DMS153 treated with DMSO at 0.1 percent for 48 hours (cell line): ENCODE results near the gene ART1.
"Not testable (repeated sequence)": the region's sequence is repeated elsewhere in the genome, so short reads cannot be mapped to it uniquely, and the experiment has no call there.

Experiments
- DNase-seq: peaks from one replicate; lab custom pipeline; 2025; ENCODE audit not compliant: unreplicated experiment; lab: John Stamatoyannopoulos, UW

Gene ART1, protein sequence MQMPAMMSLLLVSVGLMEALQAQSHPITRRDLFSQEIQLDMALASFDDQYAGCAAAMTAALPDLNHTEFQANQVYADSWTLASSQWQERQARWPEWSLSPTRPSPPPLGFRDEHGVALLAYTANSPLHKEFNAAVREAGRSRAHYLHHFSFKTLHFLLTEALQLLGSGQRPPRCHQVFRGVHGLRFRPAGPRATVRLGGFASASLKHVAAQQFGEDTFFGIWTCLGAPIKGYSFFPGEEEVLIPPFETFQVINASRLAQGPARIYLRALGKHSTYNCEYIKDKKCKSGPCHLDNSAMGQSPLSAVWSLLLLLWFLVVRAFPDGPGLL

DNA sequence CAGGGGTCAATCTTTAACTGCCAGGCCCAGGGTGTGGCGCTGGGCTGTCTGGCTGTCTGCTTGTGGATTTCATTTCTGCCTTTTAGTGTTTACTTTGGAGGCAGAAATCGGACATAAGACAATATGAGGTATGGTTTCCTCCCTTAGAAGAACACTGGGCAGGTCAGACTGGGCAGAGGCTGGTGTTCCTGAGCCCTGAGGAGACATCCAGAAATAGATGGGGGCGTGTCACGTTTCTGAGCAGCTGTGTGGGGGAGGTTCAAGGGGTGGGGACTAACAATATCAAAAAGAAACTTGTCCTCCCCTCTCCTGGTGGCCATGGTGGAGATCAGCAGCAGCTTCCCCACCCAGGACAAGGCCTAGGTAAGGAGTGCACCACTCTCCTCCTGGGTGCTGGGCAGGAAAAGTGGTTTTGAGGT, at the start of gene ART1:
Gene ART1, plus strand, starts transcription at position 312 of the 419 bp plus-strand sequence. CDS start 14,086 bp downstream, outside the sequence.
- DNase-seq: no peak

DNA sequence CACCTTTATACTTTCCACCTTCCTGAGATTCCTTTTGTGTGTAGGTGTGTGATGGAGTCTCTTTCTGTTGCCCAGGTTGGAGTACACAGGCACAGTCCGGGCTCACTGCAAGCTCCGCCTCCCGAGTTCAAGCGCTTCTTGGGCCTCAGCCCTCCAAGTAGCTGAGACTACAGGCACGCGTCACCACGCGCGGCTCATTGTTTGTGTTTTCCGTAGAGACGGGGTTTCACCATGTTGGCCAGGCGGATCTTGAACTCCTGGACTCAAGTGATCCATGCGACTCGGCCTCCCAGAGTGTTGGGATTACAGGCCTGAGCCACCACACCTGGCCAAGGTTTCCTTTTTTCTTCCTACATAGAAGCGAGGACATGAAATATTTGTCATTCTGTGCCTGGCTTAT, 47.2 kb upstream of the ART1 start:
- DNase-seq: not testable (repeated sequence)

DNA sequence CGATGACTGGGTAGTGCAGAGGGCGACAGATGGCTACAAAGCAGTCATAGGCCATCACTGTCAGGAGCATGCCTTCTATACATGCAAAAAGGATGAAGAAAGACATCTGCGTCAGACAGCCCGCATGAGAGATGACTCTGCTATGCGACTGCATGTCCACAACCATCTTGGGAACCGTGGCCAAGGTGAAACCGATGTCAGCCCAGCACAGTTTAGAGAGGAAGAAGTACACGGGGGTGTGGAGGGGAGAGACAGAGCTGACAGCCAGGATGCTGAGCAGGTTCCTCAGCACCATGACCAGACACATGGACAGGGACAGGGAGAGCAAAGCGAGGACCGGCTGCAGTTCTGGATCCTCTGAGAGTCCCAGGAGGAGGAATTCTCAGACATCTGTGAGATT, 44.7 kb upstream of the ART1 start:
- not testable (repeated sequence) for DNase-seq

DNA sequence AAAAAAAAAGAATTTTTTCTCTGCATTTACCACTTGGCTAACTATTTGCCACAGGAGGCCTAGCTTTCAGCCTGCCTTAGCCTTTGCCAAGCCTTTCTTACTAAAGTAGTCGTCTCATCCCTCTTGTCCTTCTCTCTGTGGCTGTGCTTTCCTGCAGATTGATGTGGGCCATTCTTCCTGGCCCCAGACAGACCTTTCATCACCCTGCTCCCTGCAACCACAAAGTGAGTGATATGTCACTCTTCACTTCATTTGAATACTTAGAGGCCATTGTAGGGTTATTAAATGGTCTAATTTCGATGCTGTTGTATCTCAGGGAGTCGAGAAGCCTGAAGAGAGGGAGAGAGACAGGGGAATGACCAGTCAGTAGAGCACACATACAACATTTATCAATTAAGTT, 40.8 kb upstream of the ART1 start:
- DNase-seq: no peak

DNA sequence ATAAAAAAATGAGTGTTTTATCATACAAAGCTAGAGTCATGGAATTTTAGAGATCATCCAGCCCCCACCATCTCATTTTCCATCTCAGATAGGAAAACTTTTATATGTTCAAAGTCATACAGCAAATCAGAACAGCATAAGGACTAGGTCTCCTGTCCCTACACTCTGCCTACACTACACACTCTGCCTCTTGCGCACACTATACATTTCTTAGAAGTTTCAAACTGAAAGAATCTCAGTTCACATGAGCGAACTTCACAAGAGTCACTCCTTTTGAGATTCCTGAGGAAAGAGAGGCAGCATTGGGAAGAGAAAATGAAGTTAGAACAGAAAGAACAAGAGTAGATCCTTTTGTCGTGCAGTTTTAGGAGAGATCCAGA, 39.7 kb upstream of the ART1 start:
- no peak for DNase-seq

DNA sequence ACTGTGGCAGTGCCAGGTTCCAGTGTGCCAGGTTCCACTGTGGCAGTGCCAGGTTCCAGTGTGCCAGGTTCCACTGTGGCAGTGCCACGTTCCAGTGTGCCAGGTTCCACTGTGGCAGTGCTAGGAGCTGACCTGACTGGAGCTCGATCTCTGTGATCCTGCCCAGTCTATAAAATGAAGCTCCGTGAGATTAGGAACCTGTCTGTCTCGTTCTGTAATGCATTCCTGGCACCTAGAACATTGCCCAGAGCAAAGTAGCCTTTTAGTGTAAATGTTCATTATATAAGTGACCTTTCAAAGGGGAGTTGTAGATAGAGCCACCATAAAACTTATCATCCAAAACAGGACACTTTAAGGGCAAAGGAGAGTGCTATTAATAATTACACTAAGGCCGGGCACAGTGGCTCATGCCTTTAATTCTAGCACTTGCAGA, 39.1 kb upstream of the ART1 start:
- DNase-seq: no peak

DNA sequence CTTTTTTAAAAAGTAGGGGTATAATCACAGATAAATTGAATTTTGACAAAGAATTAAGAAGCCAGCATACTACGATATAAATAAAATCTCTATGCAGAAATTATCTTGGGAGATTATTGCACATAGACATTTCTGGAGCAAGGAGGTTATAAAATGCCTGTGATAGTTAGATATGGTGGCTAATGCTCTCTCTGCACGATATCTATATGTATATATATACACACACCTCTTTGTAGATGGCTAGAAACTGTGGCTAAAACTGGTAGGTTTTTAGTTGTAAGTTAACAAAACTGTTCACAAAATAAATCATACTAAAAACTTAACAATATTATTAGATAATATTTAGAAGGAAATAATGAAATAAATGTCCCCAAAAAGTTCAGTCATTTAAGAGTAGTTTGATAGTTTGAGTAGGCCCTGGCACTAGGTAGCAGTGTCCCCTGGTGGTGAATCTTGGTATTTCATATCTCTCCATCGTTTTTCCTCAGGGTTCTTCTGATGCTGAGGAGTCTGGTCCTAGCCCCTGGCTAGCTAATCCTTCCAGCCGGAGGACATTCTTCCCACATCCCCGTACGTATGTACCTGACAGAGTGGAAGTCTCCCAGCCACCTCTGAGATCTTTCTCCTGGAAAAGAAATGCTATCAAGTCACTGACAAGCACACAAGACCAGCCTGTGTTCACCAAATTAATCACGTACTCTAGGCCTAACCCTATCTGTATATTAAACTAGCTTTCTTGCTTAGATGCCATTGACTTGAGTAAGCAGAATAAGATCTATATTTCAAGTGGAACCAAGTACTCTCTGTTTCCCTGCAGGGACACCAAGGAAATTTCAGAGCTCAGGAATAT, 35.3 kb upstream of the ART1 start:
- peak; percentile 7 for DNase-seq

DNA sequence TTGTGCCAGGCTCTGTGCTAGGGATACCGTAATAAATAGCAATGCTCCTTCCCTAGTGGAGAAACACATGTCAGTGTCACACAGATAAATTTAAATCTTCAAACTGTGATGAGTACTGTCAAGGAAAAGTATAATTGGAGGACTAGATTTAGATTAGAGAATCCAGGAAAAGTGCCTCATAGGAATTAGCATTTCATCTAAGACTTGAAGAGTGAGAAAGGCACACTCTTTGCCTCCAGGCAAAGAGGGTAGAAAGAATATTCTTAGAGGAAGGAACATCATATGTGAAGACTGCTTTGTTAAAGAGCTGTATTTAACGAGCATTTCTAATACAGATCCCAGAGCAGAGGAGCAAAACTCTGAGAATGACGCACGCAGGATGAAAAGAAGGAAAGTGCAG, 34.1 kb upstream of the ART1 start:
- DNase-seq: no peak

DNA sequence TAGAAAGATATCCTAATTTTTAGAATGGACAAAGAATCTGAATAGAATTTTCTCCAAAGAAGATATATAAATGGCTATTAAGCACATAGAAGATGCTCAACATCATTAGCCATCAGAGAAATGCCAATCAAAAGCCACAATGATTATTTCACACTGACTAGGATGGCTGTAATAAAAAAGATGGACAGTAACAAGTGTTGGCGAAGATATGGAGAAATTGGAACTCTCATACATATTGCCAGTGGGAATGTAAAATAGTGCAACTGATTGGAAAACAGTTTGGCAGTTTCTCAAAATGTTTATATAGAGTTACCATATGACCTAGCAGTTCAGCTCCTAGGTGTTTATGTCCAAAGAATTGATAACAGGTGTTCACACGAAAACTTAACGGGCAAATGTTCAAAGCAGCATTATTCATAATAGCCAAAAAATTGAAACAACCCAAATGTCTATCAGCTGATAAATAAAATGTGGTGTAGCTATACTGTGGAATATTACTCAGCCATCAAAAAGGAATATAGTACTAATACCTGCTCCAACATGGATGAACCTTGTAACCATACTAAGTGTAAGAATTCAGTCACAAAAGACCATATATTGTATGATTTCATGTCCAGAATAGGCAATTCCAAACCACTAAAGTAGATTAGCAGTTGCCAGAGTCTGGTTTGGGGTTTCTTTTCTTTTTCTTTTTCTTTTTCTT, 32.8 kb upstream of the ART1 start:
- no peak for DNase-seq

DNA sequence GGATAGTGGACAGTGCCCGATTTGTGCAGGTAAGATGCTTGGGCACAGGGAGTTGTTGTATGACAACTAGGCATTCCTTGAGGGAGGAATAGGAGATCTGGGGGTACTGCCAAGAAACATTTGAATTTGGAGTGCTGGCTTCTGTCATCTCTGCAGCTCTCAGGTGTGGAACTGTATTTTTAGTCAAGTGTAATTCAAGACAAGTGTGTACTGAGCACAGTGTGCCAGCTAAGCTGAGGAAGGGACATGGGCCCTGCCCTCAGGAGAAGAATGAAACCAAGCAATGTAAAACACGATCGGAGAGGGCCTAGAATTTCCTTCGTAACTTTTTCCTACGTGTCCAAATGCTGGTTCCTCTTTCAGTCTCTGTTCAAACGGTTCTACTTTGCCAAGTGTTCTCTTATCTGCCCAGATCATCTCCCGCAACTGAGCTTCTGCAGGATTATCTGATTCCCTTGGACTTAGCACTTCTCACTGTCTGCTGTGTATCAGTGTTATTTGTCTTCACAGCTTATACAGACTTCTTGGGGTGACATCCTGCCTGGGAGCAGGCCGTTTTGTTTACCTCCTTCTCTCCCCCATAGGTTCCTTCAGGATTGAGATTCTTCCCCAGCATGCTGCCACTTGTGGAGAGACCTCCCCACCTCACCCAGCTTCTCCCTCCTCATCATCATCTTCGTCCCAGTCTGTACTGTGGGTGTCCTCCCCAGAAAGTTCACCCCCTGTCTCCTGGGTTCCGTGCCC, 30.8 kb upstream of the ART1 start:
- DNase-seq: no peak

DNA sequence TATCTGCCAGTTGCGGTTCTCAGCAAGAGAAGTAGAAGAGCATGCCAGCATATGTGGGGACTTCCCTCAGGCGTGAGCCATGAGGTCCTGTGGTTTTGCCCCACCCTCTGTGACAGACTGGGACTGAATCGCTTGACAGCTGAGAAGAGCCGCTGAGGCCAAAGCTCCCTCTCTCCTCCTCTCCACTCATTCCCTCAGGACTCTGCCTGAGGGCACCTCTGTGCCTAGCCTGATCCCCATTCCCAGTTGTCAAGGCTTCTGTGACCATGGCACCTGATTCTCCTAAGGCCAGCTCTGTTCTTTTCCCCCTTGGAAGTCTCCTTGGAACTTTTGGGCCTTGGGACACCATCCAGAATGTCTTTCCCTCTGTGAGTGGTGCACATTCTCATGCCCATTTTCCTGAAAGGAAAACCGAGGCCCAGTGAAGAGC, 30.2 kb upstream of the ART1 start:
- no peak for DNase-seq

DNA sequence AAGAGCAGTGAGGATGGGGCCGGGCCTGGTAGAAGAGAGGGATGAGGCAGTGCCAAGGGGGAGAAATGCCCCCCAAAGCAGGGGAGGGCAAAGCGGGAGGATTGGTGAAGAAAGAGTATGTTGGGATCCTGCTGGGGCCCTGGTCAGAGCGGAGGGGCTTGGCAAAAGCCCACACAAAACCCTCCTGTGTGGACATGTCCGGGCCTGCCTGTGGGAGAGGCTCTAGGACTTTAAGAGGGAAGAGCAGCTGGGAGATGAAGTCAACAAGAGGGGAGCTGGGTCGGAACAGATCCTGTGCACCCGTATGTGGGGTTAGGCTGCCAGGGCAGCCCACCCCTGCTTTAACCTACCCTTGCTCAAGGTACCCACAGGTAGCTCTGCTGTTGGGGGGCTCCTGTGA, 28.9 kb upstream of the ART1 start:
- DNase-seq: no peak

DNA sequence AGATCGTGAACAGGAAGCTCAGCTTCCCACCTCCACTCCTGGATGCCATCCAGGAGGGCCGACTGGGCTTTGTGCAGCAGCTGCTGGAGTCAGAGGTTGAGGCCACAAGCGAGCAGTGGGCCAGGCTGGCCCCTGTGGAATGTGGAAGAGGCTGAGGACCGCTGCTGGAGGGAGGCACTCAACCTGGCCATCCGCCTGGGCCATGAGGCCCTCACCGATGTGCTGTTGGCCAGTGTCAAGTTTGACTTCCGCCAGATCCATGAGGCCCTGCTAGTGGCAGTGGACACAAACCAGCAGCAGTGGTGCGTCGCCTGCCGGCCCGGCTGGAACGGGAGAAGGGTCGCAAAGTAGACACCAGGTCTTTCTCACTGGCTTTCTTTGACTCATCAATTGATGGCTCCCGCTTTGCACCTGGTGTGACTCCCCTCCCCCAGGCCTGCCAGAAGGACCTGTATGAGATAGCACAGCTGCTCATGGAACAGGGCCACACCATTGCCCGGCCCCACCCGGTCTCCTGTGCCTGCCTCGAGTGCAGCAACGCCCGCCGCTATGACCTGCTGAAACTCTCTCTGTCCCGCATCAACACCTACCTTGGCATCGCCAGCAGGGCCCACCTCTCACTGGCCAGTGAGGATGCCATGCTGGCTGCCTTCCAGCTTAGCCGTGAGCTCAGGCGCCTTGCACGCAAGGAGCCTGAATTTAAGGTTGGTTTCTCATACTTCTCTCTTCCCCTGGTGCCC, 28.0 kb upstream of the ART1 start:
- DNase-seq: no peak

DNA sequence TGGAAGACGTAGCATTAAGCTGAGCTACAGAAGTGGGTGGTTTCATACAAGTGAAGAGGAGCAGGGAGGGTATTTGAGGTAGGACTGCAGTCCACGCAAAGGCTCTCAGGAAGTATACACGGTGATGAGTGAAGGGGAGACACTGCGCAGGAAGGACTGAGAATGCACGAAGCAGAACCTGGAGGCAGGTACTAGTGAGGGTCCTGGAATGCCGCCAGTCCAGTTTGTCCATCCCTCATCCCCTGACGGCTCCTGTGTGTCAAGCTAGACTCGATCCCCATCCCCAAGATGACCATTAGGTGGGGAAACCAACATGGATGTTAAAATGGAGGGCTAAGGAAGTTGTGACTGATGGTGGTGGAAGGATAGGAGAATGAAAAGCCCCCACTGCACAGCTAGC, 26.9 kb upstream of the ART1 start:
- DNase-seq: no peak

DNA sequence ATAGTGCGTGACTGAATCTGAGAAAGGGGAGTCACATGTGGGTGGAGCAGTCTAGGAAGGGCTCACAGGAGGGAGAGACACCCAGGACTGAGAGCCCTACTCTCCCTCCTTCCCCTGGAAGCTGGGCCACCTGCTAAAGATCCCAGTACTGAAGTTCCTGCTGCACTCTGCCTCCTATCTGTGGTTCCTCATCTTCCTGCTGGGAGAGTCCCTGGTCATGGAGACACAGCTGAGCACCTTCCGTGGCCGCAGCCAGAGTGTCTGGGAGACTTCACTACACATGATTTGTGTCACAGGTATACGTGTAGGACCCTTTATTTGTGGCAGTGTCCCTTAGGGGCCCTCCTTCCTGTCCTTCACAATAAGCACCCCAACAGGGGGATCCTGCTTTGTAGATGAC, 22.4 kb upstream of the ART1 start:
- DNase-seq: no peak

DNA sequence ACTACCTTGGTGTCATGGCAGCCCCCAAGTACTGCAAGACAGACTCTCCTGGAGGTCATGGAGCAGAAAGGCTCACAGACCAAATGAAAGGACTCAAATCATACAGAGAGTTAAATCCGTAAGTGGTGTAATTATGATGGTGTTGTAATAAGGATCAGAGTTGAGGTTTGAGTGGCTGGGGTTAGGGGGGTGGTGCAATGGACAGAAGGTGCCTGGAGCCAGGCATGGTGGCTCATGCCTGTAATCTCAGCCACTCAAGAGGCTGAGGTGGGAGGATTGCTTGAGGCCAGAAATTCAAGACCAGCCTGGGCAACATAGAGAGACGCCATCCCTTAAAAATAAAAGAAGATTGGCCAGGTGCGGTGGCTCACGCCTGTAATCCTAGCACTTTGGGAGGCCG, 21.8 kb upstream of the ART1 start:
- no peak for DNase-seq

DNA sequence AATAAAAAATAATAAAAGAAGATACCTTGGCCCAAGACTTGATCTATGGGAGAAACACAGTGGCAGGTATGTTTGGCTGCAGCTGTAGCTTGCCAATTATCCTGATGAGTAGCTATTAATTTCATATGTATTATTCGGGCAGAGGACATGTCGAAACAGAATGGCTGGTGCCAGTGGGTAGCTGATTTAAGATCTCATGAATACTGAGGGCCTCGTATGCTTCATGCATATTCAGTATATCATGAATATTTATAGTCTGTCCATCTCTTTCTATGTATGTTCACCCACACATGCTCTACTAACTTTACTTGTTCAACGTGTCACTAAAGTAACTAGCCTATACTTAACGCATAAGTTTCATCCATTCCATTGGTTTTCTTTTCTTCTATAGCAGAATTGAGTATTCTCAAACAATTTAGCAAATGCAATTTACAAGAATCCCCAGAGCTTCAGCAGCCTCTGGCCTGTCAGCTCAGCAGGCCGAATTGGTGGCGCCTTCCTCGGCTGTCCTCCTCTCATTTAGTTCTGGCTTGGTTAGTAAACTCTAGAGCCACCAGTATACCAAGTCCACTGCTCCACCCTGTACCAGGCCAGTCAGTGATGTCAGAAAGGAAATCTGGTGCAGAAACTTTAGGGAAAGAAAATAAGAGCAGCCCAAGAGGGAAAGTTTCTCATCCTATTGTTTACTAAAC, 21.0 kb upstream of the ART1 start:
- DNase-seq: no peak

DNA sequence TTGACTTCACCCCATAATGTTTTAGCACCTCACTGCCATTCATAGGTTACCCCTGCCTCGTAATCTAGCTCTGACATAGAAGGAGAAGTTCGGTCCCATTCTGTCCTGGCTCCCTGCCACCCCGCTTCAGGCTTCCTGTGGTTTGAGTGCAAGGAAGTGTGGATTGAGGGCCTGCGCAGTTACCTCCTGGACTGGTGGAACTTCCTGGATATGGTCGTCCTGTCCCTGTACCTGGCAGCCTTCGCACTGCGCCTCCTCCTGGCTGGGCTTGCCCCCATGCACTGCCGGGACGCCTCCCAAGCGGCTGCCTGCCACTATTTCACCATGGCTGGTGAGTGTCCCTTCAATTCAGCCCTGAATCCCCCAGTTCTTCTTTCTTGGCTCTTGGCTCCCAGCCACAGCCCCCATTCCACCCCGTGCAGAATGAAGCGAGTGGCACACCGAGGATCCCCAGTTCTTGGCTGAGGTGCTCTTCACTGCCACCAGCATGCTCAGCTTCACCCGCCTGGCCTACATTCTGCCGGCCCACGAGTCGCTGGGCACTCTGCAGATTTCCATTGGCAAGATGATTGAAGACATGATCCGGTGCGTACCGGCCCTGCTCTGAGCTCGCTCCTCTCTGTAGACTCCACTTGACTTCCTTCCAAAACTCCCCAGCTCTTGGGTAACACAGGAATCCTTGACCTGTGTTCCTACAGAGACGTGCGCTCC, 18.5 kb upstream of the ART1 start:
- DNase-seq: no peak

DNA sequence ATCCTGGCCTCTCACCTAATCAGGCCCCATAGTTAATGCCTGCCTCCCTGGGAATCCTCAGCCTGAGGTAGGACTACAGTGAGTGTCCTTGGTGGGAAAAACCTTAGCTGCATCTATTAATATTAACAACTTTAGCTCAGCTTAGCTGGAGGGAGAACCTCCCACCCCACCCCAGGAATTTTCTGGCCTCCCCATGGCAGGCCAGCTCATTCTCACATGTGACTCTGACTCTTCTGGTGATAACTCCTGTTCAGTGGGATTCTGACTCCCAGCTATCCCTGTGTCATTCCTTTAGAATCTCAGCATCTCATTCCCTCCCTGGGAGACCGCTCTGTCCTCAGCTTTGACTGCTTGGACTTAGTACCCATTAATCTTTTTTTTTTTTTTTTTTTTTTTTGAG, 17.6 kb upstream of the ART1 start:
- no peak for DNase-seq
